Neutrophil (primary cell): ENCODE measurements around the gene WDR70.
"Not testable (repeated sequence)": the region's sequence is repeated elsewhere in the genome, so short reads cannot be mapped to it uniquely, and the experiment has no call there.

ENCODE experiments used
- H3K27ac ChIP-seq: fragments of 200-600 bp; sonication (generic); 2 replicates; pipeline ENCODE4 v1.5.1; 2016; ENCODE audit warnings: mild to moderate bottlenecking, moderate library complexity
- H3K27me3 ChIP-seq: fragments of 200-600 bp; sonication (generic); 2 replicates; pipeline ENCODE4 v1.6.0; 2016; ENCODE audit warnings: mild to moderate bottlenecking
- H3K36me3 ChIP-seq: fragments of 200-600 bp; sonication (generic); 2 replicates; pipeline ENCODE4 v1.5.1; 2017
- H3K4me1 ChIP-seq, 2 experiments: fragments of 200-600 bp in 1 of 2; sonication (generic) in 1 of 2; 1 replicate in 1 of 2; 2 replicates in 1 of 2; pipeline versions ENCODE4 v1.5.1 to v1.6.1; 2013 to 2016; ENCODE audit warnings: low read depth in 1 of 2, low read length in 1 of 2, mild to moderate bottlenecking in 1 of 2, moderate library complexity in 1 of 2; ENCODE audit not compliant: control insufficient read depth in 1 of 2, insufficient read depth in 1 of 2
- H3K4me3 ChIP-seq, 2 experiments: fragments of 200-600 bp in 1 of 2; sonication (generic) in 1 of 2; 1 replicate in 1 of 2; 2 replicates in 1 of 2; pipeline ENCODE4 v1.5.1; 2013 to 2016; ENCODE audit warnings: low read depth in 1 of 2, low read length in 1 of 2, mild to moderate bottlenecking in 1 of 2, moderate library complexity in 1 of 2
- H3K9me3 ChIP-seq: fragments of 200-600 bp; sonication (generic); 2 replicates; pipeline ENCODE4 v1.5.1; 2016
- TF ChIP-seq, protein P1 (sequence below): fragments of 200-600 bp; sonication (generic); IDR thresholded peaks from 2 replicates; pipeline ENCODE4 v1.5.1; 2016; ENCODE audit warnings: antibody characterized with exemption

Gene WDR70

DNA sequence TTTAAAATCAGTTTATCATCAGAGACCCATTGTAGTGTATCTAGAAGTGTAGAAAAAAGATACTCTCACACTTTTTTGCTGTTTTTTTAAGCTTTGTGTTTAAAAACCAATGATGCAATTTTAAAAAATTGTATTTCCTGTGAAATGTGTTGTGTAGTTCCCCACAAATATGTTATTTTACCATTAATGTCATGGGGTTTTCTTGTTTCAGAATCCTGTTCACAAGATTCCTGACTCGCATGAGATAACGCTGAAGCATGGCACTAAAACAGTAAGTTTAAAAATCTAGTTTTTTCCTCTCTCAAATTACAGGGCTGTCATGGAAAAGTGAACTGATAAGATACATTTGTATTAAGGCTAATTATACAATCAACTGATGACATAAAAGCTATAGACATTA lies 58.6 kb downstream of the WDR70 start:
- Histone ChIP-seq H3K36me3 (peaks cover 6% of the 10 kb centered on the region), H3K27ac (no peak overlapping the region), H3K27me3 (no peaks in the 10 kb centered on the region), H3K4me1 (no peaks in the 10 kb centered on the region), H3K9me3 (no peaks in the 10 kb centered on the region), H3K4me3 (no peak overlapping the region)
- TF ChIP-seq, protein P1, sequence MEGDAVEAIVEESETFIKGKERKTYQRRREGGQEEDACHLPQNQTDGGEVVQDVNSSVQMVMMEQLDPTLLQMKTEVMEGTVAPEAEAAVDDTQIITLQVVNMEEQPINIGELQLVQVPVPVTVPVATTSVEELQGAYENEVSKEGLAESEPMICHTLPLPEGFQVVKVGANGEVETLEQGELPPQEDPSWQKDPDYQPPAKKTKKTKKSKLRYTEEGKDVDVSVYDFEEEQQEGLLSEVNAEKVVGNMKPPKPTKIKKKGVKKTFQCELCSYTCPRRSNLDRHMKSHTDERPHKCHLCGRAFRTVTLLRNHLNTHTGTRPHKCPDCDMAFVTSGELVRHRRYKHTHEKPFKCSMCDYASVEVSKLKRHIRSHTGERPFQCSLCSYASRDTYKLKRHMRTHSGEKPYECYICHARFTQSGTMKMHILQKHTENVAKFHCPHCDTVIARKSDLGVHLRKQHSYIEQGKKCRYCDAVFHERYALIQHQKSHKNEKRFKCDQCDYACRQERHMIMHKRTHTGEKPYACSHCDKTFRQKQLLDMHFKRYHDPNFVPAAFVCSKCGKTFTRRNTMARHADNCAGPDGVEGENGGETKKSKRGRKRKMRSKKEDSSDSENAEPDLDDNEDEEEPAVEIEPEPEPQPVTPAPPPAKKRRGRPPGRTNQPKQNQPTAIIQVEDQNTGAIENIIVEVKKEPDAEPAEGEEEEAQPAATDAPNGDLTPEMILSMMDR = no peak

DNA sequence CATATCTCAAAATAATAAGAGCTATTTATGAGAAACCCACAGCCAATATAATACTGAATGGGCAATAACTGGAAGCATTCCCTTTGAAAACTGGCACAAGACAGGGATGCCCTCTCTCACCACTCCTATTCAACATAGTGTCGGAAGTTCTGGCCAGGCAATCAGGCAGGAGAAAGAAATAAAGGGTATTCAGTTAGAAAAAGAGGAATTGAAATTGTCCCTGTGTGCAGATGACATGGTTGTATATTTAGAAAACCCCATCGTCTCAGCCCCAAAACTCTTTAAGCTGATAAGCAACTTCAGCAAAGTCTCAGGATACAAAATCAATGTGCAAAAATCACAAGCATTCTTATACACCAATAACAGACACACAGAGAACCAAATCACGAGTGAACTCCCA lies 66.7 kb downstream of the WDR70 start:
- H3K27me3 ChIP-seq, H3K4me3 ChIP-seq, H3K4me1 ChIP-seq, H3K27ac ChIP-seq, H3K9me3 ChIP-seq: not testable (repeated sequence)
- peaks cover 20% of the 10 kb centered on the region for H3K36me3 ChIP-seq

DNA sequence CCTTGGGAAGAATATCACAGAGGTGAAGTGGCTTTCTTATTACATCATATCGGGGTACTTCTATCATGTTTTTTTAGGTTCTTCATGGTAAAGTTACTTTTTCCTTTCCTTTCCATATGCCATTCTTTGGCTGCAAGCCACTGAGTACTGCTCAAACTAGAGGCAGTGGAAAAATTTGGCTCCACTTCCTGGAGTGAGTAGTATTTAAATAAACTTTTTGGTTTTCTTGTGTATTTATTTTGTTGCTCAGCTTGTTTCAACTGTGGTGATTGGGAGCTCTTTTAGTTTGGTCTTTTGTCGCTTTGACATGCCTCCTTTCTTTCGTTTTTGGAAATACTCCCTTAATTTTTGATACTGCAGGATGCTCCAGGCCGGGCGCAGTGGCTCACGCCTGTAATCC lies 69.8 kb downstream of the WDR70 start:
- no peaks in the 10 kb centered on the region for H3K9me3 ChIP-seq
- H3K36me3 ChIP-seq = peaks cover 13% of the 10 kb centered on the region
- H3K4me1 ChIP-seq = no peaks in the 10 kb centered on the region
- H3K27me3 ChIP-seq = no peaks in the 10 kb centered on the region
- TF ChIP-seq, protein P1 = no peak
- H3K4me3 ChIP-seq = no peak overlapping the region
- no peak overlapping the region for H3K27ac ChIP-seq

DNA sequence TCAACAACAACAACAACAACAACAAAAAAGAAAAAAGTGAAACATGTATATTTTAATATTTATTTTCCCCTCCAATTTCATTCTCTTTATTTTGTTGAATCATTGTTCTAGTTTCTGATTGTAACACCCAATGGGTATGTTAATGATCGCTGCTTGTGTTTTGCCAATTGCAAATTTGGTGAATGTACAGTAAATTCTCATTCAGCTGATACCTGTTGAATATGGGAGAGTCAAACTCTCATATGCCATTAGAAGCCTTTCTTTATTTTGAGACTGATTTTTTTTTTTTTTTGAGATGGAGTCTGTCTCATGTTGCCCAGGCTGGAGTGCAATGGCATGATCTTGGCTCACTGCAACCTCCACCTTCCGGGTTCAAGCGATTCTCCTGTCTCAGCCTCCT lies 72.9 kb downstream of the WDR70 start:
- H3K4me3 ChIP-seq, H3K9me3 ChIP-seq, H3K27ac ChIP-seq, H3K27me3 ChIP-seq, H3K4me1 ChIP-seq, H3K36me3 ChIP-seq: not testable (repeated sequence)

DNA sequence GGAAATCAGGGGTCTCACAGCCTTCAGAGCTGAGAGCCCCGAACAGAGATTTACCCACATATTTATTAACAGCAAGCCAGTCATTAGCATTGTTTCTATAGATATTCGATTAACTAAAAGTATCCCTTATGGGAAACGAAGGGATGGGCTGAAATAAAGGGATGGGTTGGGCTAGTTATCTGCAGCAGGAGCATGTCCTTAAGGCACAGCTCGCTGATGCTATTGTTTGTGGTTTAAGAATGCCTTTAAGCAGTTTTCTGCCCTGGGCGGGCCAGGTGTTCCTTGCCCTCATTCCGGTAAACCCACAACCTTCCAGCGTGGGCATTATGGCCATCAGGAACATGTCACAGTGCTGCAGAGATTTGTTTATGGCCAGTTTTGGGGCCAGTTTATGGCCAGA lies 74.1 kb downstream of the WDR70 start:
- not testable (repeated sequence) for H3K4me1 ChIP-seq, H3K4me3 ChIP-seq, H3K27me3 ChIP-seq, H3K9me3 ChIP-seq, H3K36me3 ChIP-seq, H3K27ac ChIP-seq

DNA sequence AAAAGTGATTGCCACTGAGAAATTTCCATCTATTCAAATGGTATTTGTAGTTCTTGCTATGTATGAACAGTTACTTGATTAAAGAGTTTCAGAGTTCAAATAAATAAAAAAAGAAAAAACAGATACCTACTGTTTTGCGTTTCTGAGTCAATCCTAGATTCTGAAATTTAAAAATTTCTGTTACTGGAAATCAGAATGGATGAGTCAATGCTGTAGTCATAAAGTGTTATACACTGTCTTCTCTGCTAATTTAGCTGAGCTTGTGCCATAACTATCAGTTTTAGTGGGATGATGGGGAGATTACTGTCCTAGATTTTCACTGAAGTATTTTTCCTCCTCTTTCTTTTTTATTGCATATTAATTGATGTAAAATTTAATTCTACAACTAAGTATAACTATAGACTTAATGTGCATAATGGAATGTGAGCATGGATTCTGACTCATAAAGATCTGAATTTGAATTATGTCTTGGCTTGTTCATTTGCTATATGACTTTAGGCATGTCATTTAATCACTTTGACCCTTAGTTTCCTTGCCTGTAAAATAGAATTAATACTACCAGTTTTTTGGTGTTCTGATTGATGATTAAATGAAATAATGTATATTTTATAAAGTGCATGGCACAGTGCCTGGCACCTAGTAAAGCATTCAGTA lies 75.4 kb downstream of the WDR70 start:
- H3K27me3 ChIP-seq, H3K9me3 ChIP-seq, H3K36me3 ChIP-seq, H3K4me1 ChIP-seq, H3K27ac ChIP-seq, H3K4me3 ChIP-seq: not testable (repeated sequence)

DNA sequence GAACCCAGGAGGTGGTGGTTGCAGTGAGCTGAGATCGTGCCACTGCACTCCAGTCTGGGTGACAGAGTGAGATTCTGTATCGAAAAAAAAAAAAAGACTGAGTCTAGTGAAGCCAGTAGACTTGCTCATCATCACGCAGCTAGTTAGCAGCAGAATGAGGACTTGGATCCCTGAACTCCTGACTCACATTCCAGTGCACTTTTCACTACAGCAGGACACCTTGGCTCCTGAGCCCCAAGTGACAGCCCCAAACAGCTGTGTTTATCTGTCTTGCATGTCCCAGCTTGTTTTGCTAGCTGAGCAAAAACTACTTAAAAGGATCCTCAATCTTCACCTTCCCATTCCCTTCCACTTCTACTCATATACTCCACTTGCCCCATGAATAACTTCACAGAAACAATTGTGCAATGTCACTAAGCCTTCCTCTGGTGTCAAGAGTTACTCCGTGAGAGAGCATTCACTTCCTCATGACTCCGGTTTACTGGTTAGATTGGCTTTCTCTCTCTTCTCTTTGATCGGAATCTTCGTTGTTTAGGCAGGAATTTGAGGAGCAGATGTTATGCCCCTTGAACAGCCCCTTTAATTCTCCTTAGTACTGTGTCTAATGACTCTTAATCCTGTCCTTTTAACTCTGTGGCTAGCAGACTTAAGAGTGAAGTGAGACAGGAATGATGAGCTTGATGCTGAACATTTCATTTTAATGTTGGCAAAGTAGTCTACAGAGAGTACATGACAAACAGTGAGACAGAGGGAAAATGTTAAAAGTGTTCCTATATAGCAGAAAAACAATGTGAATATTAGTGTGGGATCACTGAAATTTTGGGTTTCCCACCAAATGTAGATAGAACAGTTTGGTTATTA lies 84.3 kb downstream of the WDR70 start:
- H3K27ac ChIP-seq = peak overlapping the region; percentile 39
- not testable (repeated sequence) for H3K4me3 ChIP-seq, H3K36me3 ChIP-seq

DNA sequence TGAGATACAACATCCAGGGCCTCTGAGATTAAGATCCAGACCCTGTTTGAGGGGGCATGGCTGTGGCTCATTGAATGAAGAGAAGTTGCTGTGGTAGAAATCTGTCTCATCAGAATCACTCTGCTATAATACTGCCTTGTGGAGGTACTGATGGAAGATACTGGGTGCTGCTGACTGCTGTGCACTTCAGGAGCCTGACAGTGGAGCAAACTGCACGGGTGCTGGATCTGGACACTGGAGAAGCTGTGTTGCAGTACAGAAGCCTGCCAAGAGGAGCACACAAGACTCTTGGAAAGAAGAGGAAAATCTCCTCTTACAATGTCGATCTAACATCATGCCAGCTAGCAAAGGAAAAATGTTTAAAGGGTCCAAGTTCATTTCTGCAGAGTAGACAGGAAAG lies 85.5 kb downstream of the WDR70 start:
- not testable (repeated sequence) for H3K27ac ChIP-seq, H3K9me3 ChIP-seq, H3K4me1 ChIP-seq, H3K36me3 ChIP-seq, H3K4me3 ChIP-seq, H3K27me3 ChIP-seq

More for the DNA sequence above, 84.3 kb downstream of the WDR70 start:
- H3K27me3 ChIP-seq, H3K9me3 ChIP-seq, H3K4me1 ChIP-seq: not testable (repeated sequence)

DNA sequence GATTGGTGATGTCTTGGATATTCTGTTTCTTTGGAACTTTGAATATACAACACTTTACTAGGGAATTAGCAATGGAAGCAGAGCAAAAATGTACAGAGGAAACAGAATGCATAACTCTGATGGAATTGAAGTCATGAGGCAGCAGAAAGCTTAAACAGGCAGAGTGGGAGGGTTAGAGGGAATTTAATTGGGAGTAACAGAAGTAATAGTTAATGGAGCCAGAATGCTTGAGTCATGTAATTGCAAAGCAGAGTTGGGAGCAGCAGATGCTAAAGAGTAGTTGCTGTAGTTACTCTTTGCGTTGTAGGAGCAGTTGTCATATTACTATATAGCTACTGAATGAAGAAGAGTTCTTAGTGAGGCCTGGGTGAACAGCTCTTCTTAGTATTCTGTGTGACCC lies 90.3 kb downstream of the WDR70 start:
- H3K27ac ChIP-seq, H3K36me3 ChIP-seq, H3K4me1 ChIP-seq: not testable (repeated sequence)

More for the DNA sequence above, 90.3 kb downstream of the WDR70 start:
- not testable (repeated sequence) for H3K4me3 ChIP-seq, H3K27me3 ChIP-seq, H3K9me3 ChIP-seq
